HG02678 (cell line): ENCODE results near the gene HOXA13.

Source experiments
- ATAC-seq: cut with Tn5 transposase; IDR thresholded peaks from one replicate; pipeline ENCODE4 v1.9.1; 2021; ENCODE audit warnings: mild to moderate bottlenecking, moderate library complexity; ENCODE audit not compliant: unreplicated experiment

The HOXA13 gene

GRCh38 chr7:27149842-27150567 lies 49.9 kb downstream of the HOXA13 start:
- ATAC-seq: no peak

DNA sequence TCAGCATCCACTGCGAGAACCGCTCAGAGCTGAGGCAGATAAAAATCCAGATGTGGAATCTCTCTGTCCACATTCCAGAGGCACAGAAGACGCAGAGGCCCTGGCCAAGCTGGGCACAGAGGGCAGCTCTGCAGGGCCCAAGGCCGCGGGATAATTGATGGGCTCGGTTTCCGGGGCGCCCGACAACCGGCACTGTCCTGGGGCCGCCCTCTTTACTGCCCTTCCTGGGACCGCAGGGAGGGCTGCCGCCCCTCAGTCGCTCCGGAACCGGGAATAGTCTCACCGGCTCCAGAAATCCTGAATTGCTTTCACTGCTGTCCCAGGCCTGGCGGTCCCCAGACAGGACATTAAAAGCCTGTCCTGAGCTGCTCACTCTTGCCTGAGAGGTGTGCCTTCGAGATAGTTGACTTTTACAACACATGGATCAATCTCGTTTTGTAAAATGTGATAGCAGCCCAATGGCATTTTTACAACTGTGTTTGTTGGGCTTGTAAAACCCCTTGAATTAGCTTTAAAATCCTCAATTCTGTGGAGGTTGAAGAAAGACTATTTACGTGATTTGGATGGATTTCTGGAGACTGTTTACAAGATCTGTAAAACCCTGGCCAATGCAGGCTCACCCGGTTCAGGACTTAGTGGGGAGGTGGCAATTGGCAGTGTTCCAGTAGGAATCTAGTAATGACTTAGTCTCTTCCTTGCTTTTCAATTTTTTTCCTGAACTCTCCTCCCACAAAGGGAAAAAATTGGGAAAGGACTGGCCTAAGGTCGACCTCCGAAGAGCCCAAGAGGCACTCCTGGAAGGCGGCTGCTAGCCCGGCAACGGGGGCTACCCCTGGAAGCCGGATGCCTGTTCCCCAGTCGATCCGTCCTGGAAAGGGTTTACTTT lies 50.9 kb downstream of the HOXA13 start:
- ATAC-seq: no peak

GRCh38 chr7:27148031-27148755 lies 51.7 kb downstream of the HOXA13 start:
- no peak for ATAC-seq

- ATAC-seq: no peak
These were observed 52.5 kb downstream of the HOXA13 start, which contains the start of gene HOXA6 for GRCh38 chr7:27147199-27148030. HOXA6 (minus strand) TSS chr7:27147774; CDS start chr7:27147749, 25 bp downstream.

- no peak for ATAC-seq
These were observed 53.2 kb downstream of the HOXA13 start for GRCh38 chr7:27146491-27147198.

DNA sequence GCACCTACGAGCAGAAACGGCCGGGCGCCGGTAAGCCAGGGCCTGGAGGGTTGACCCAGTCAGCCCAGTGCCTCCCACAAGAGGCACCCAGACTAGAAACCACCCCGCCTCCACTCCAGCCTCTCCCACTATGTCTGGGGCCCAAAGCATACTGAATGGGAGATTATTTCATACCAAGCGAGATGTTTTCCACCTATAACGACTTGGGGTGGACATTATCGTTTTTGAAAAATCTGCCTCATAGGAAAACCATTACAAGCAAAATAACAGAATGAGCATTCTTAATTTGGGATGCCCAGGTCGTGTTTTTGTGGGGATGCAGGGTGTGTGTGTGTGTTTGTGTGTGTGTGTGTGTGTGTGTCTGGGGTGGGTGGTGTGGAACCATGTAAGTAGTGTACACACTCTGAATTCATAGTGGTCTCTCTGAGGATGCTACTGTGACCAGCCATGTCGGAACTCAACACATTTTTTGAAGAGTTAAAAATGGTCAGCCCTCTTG lies 53.9 kb downstream of the HOXA13 start:
- ATAC-seq: no peak

DNA sequence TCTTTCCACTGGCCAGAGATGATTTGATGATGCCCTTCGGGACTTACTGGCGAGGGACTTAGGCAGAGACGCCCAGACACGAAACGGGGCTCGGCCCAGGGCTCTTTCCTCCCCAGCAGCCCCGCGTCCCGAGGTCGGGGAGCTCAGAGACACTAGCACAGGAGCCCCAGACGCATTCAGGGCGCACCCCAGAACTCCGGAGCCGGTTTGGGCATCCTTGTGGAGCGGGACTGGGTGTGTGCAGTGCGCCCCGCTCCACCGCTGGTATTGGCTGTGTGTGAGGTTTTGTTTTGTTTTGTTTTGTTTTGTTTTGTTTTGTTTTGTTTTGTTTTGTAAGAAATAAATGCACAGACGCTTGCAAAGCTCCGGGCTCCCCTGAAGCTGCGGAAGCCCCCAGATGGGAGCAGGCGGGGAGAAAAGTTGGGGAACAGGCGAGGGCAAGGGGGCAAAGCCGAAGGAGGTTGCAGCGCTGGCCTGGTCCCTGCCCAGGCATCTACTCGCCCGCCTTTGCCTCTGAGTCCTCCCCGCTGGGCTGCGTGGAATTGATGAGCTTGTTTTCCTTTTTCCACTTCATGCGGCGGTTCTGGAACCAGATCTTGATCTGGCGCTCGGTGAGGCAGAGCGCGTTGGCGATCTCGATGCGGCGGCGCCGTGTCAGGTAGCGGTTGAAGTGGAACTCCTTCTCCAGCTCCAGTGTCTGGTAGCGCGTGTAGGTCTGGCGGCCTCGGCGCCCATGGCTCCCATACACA lies 54.6 kb downstream of the HOXA13 start:
- no peak for ATAC-seq

DNA sequence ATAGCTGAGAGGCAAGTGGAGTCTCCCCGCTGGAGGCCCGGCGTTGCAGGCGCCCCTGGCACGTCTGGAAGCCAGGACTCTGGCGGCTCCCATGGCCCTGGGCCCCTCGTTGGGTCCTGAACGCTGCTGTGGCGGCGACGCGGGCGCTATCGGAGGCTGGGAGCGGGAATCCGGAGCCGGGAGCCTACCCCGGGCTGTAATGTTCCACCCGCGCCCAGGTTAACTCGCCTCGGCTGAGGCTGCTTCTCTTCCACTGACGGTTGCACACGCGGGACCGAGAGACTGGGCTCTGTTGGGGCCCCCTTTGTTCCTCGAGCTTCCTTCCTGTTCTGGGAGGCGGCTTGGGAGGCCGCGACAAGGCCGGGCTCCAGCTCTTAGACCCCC lies 55.1 kb downstream of the HOXA13 start:
- no peak for ATAC-seq
